Urinary bladder (tissue), 4 donors: ENCODE data around the gene TRPM6. TPM values are rescaled to one million over a fixed set of nuclear protein-coding genes. Genes with fewer than 3 reads are reported as not detected.

Source experiments
- DNase-seq: peaks from one replicate; pipeline ENCODE4 v3.0.0-alpha.2; 2015; ENCODE audit errors: extremely low spot score
- H3K27ac ChIP-seq: one replicate; pipeline ENCODE4 v1.5.1; 2013; ENCODE audit warnings: low read depth, mild to moderate bottlenecking, moderate library complexity
- H3K36me3 ChIP-seq: one replicate; pipeline ENCODE4 v1.6.1; 2013; ENCODE audit warnings: mild to moderate bottlenecking, moderate library complexity; ENCODE audit not compliant: insufficient read depth
- H3K4me1 ChIP-seq: one replicate; pipeline ENCODE4 v1.6.1; 2013; ENCODE audit warnings: mild to moderate bottlenecking, moderate library complexity; ENCODE audit not compliant: insufficient read depth
- H3K4me3 ChIP-seq: one replicate; pipeline ENCODE4 v1.5.1; 2013; ENCODE audit warnings: low read depth, low read length
- WGBS: extraction: QIAGEN DNeasy Blood & Tissue Kit; methylation state at CpG from one replicate; pipeline ENCODE4 v1.1.7; 2013; 5-methylcytosine and 5-hydroxymethylcytosine counted together
- polyA plus RNA-seq: library from polyadenylated mRNA; stranded (reverse); fragments of 200-250 nt; gene quantifications from one replicate; pipeline ENCODE4 v1.2.3, GENCODE V29; 2013
- small RNA-seq: library from RNA; depleted of rRNA; stranded (forward); fragments of <200 nt; gene quantifications from one replicate; pipeline ENCODE3, GENCODE V24; 2014
- total RNA-seq: library from RNA; depleted of rRNA; stranded (reverse); fragments of >200 nt; gene quantifications from one replicate; pipeline ENCODE4 v1.2.3, GENCODE V29; 2014
- donor health status: healthy with polysubstance abuse.
- donor health status: healthy.

The TRPM6 gene
- total and polyA plus RNA-seq, 2 donors, result 0.24 to 0.63 TPM

DNA sequence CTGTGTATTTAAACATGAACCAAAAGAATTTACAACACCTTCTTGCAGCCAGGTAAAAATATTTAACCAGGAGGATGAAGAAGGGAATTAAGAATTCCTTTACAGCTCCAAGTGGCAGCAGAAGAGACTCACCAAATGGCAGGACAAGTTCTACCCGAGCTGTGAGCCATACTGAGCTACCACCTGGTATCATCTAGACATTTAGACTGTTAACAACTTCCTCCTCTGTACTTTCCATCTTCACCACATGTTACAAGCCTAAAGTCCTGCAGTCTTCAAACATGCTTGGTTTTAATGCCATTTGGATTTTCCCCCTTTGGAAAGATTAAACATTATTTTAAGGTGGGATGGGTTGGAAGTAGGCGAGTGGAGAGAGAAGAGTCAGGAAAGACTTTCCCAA, 190.2 kb downstream of the TRPM6 start:
- H3K36me3 ChIP-seq, result no peaks in the 10 kb centered on the region
- WGBS, result 58% methylated on average over 2 of the region's 2 CpGs
- no peak overlapping the region for H3K27ac ChIP-seq
- H3K4me1 ChIP-seq, result no peaks in the 10 kb centered on the region
- no peak for DNase-seq
- no peak overlapping the region for H3K4me3 ChIP-seq

GRCh38 chr9:74696520-74696919, 191.2 kb downstream of the TRPM6 start:
- no peak for DNase-seq
- no peak overlapping the region for H3K27ac ChIP-seq
- no peaks in the 10 kb centered on the region for H3K4me1 ChIP-seq
- no peaks in the 10 kb centered on the region for H3K36me3 ChIP-seq
- WGBS, result 84% methylated on average over 1 of the region's 1 CpG
- no peak overlapping the region for H3K4me3 ChIP-seq

- no peak overlapping the region for H3K27ac ChIP-seq
- no peak for DNase-seq
- no peaks in the 10 kb centered on the region for H3K4me1 ChIP-seq
- 78% methylated on average over 8 of the region's 8 CpGs for WGBS
- H3K36me3 ChIP-seq, result no peaks in the 10 kb centered on the region
- H3K4me3 ChIP-seq, result no peak overlapping the region
Measured at GRCh38 chr9:74691058-74691457, 196.7 kb downstream of the TRPM6 start.

GRCh38 chr9:74683322-74683721, 204.4 kb downstream of the TRPM6 start:
- 87% methylated on average over 4 of the region's 4 CpGs for WGBS
- Histone ChIP-seq H3K4me1 (no peaks in the 10 kb centered on the region), H3K27ac (no peak overlapping the region), H3K36me3 (no peaks in the 10 kb centered on the region), H3K4me3 (no peak overlapping the region)
- DNase-seq, result no peak

DNA sequence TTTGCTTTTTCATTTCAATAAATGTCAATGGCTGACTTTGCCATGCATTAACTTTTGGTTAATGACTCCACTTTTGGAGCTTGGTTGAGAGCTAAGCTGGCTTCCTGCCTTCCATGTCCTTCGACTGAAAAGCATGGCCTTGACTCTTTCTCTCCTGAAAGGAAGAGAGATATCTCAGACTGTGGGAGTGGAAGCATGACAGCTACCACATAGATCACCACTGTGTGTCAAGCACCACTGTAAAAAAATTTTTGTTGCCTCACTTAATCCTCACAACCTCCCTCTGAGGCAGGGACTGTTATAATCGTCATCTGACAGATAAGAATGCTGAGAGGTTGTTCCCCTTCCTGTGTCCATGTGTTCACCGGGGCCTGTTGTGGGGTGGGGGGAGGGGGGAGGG, 205.8 kb downstream of the TRPM6 start:
- WGBS, result 21% methylated on average over 3 of the region's 3 CpGs
- no peaks in the 10 kb centered on the region for H3K4me1 ChIP-seq
- H3K36me3 ChIP-seq, result no peaks in the 10 kb centered on the region
- no peak overlapping the region for H3K4me3 ChIP-seq
- H3K27ac ChIP-seq, result no peak overlapping the region
- DNase-seq, result no peak

GRCh38 chr9:74674077-74674476, 213.6 kb downstream of the TRPM6 start:
- 84% methylated on average over 6 of the region's 6 CpGs for WGBS
- DNase-seq, result no peak
- Histone ChIP-seq H3K4me1 (no peaks in the 10 kb centered on the region), H3K27ac (no peak overlapping the region), H3K4me3 (no peak overlapping the region), H3K36me3 (no peaks in the 10 kb centered on the region)

Small RNA genes within 50 kb of the gene (small RNA-seq; reads per million reads assigned to genes)
- gene RNU6-445P, result not detected

Other genes starting within 250 kb of the TRPM6 start
- gene C9orf40, start 65.0 kb upstream of the TRPM6 start, total RNA-seq, result 5.4 TPM
- gene C9orf40, start 65.0 kb upstream of the TRPM6 start, polyA plus RNA-seq, result 6.7 TPM
- 42.3 TPM for gene CARNMT1, start 140.4 kb upstream of the TRPM6 start, total RNA-seq
- 5.2 TPM for gene CARNMT1, start 140.4 kb upstream of the TRPM6 start, polyA plus RNA-seq
- 20.4 TPM for gene NMRK1, start 200.2 kb upstream of the TRPM6 start, total RNA-seq
- gene NMRK1, start 200.2 kb upstream of the TRPM6 start, polyA plus RNA-seq, result 18.9 TPM
- 32.7 TPM for gene OSTF1, start 200.6 kb upstream of the TRPM6 start, total RNA-seq
- gene OSTF1, start 200.6 kb upstream of the TRPM6 start, polyA plus RNA-seq, result 32.9 TPM